ENCODE results near the gene DLST.

- no peak for TF ChIP-seq CTCF (conservative IDR thresholded peaks at IDR 0.05)
- no peak for TF ChIP-seq EZH2 (IDR thresholded peaks at IDR 0.05; ENCODE audit: low read depth)
Measured at GRCh38 chr14:74935360-74935680, 53.6 kb downstream of the DLST start.
